Activated T-cell treated with anti-CD3 and anti-CD28 coated beads, Interleukin-2, amount 50 U/mL, for 72 hours (primary cell): ENCODE measurements around the gene SPRYD3. TPM values are rescaled to one million over a fixed set of nuclear protein-coding genes. Genes with fewer than 3 reads are reported as not detected.
"Not testable (repeated sequence)": the region's sequence is repeated elsewhere in the genome, so short reads cannot be mapped to it uniquely, and the experiment has no call there.

Experiments used
- ATAC-seq, 2 donors: fragments of 150-1000 bp; cut with Tn5 transposase; replicated peaks in 1 of 2; 2 replicates each; pipeline ENCODE4 v1.10.0; 2021; ENCODE audit warnings: moderate library complexity in 2 of 2, mild to moderate bottlenecking in 1 of 2
- DNase-seq, 2 donors: peaks; one replicate each; pipeline ENCODE4 v3.0.0; 2021 to 2022; ENCODE audit warnings: mixed read lengths in 1 of 2
- H3K27ac Mint-ChIP-seq: one replicate; pipeline ENCODE4 v1.8.0; 2022; ENCODE audit warnings: mild to moderate bottlenecking, moderate library complexity, mixed read lengths
- H3K27me3 Mint-ChIP-seq: one replicate; pipeline ENCODE4 v1.8.0; 2022; ENCODE audit warnings: low read depth, mixed read lengths
- H3K36me3 Mint-ChIP-seq, 2 donors: one replicate each; pipeline ENCODE4 v1.8.0; 2022; ENCODE audit warnings: mixed read lengths in 2 of 2, mild to moderate bottlenecking in 1 of 2; ENCODE audit not compliant: insufficient read depth in 2 of 2
- H3K4me1 Mint-ChIP-seq: one replicate; pipeline ENCODE4 v1.8.0; 2022; ENCODE audit warnings: low read depth, mixed read lengths
- H3K4me3 Mint-ChIP-seq, 2 donors: one replicate each; pipeline ENCODE4 v1.8.0; 2022; ENCODE audit warnings: mild to moderate bottlenecking in 2 of 2, mixed read lengths in 2 of 2, moderate library complexity in 2 of 2
- H3K9me3 Mint-ChIP-seq, 2 donors: one replicate each; pipeline ENCODE4 v1.8.0; 2022; ENCODE audit warnings: mixed read lengths in 2 of 2
- total RNA-seq, 2 donors: library from RNA; stranded (reverse); gene quantifications; one replicate each; pipeline ENCODE4 v1.2.3, GENCODE V29; 2022

SPRYD3 gene
- total RNA-seq, 2 donors from 2014 or later = 30.0 to 31.5 TPM

DNA sequence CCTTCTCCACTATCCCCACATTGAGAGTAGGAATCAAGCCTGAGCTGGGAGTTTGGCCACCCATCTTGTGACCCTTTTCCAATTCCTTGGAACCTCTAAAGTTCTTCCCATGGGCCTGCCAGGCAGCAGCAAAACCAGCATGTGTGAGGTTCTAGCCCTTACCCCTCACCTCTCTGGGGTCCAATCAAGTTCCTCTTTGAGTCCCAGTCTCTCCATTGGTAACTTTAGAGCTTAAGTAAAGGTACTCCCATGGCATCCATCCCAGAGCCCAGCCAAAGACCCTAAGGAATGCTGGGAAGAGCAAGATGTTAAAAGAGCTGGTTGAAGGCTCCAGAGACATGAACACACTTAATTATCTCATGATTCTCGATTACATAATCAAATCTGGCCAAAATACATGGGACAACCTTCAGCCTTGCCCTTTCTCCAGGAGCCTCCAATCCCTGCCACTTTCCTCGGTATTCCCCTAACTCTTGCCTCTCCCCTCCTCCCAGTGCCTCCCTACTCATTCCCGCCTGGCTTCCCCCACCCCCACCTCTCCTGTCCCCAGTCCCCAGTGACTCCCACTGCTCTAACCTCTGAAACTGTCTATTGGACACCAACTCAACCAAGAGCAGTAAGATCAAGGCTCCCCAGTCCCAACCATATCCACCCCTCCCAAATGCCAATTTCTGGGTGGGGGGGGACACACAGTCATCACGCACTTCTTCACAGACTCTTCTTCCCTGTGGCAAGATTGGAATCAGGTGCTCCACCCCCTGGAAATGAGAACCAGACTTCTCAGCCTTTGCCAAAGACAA is 34.1 kb downstream of the SPRYD3 start:
- H3K27me3 Mint-ChIP-seq = peaks cover 7% of the 10 kb centered on the region
- H3K4me3 Mint-ChIP-seq = peak overlapping the region in 1 of 2 donors; percentile 86
- no peak overlapping the region for H3K27ac Mint-ChIP-seq
- no peak for ATAC-seq
- peaks cover 3 to 9% of the 10 kb centered on the region in 2 donors for H3K36me3 Mint-ChIP-seq
- no peak for DNase-seq
- H3K9me3 Mint-ChIP-seq = no peaks in the 10 kb centered on the region
- H3K4me1 Mint-ChIP-seq = peaks cover 32% of the 10 kb centered on the region

- Mint-ChIP-seq H3K27ac (no peak overlapping the region), H3K27me3 (peaks cover 7% of the 10 kb centered on the region), H3K4me3 (no peak overlapping the region), H3K4me1 (peaks cover 27% of the 10 kb centered on the region), H3K9me3 (no peaks in the 10 kb centered on the region), H3K36me3 (peaks cover 4 to 10% of the 10 kb centered on the region in 2 donors)
- DNase-seq (no peak), ATAC-seq (no peak)
Measured at GRCh38 chr12:53044052-53044581, 35.1 kb downstream of the SPRYD3 start.

DNA sequence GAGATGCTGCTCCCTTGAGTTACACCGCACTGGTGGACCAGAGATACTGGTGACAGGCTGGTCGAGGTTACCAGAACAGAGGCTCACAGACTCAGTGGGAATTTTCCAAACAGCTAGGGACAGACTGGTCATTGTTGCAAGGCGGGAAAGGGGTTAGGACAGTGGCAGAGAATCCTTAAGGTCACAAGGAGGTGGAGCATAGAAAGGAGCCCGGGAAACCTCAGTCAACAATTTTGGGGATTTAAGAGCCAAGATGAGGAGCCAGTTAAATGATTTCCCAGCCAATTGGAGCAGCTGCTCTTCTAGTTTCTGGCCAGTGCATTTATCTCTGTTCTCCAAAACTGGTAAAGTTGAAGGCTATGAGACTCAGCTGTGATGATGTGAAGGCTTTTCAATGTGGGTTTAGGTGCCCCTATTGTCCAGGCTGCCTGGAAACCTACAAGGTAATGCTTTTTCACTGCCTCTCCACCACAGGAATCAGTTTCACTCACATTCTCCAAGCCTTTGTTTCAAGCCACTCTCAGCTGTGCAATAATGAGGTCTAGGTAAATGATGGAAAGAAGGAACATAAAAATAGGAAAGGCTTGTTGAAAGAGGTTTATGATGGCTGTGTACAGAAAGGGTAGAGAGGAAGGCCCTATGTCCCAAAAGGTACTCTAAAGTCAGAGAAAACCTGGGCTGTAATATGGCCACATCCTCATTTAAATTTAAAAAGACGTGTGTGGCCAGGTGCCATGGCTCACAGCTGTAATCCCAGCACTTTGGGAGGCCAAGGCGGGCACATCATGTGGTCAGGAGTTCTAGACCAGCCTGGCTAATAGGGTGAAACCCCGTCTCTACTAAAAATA is 36.4 kb downstream of the SPRYD3 start:
- H3K36me3 Mint-ChIP-seq = peaks cover 7 to 15% of the 10 kb centered on the region in 2 donors

GRCh38 chr12:53039851-53040250 is 39.3 kb downstream of the SPRYD3 start:
- peaks cover 4% of the 10 kb centered on the region for H3K27me3 Mint-ChIP-seq
- no peak overlapping the region for H3K27ac Mint-ChIP-seq
- no peaks in the 10 kb centered on the region for H3K9me3 Mint-ChIP-seq
- peaks cover 15 to 27% of the 10 kb centered on the region in 2 donors for H3K36me3 Mint-ChIP-seq
- ATAC-seq (no peak), DNase-seq (no peak)
- peaks cover 17% of the 10 kb centered on the region for H3K4me1 Mint-ChIP-seq
- no peak overlapping the region for H3K4me3 Mint-ChIP-seq

More for the DNA sequence above, 36.4 kb downstream of the SPRYD3 start:
- peaks cover 32% of the 10 kb centered on the region for H3K4me1 Mint-ChIP-seq
- DNase-seq (no peak), ATAC-seq (no peak)
- H3K27ac Mint-ChIP-seq = no peak overlapping the region
- no peaks in the 10 kb centered on the region for H3K9me3 Mint-ChIP-seq
- peaks cover 7% of the 10 kb centered on the region for H3K27me3 Mint-ChIP-seq
- no peak overlapping the region for H3K4me3 Mint-ChIP-seq

DNA sequence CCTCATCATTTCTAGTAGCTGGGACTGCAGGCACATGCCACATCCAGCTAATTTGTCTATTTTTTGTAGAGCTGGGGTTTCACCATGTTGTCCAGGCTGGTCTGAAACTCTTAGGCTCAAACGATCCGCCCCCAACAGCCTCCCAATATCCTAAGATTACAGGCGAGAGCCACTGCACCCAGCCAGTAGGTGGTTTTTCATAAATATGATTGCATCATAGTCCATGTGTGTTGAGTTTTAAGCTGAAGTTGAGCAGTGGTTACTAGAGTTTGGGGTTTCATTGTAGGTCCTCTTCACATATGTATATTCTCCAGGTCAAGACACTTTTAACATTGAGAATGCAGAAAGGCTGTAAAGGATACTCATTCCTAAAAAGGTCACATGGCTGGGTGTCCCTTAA is 42.4 kb downstream of the SPRYD3 start:
- ATAC-seq (no peak), DNase-seq (no peak)
- H3K27ac Mint-ChIP-seq = peak overlapping the region; percentile 22
- H3K36me3 Mint-ChIP-seq = peaks cover 22 to 42% of the 10 kb centered on the region in 2 donors
- H3K4me3 Mint-ChIP-seq = no peak overlapping the region
- H3K27me3 Mint-ChIP-seq = no peaks in the 10 kb centered on the region
- peaks cover 12% of the 10 kb centered on the region for H3K4me1 Mint-ChIP-seq
- no peaks in the 10 kb centered on the region for H3K9me3 Mint-ChIP-seq

- H3K27ac Mint-ChIP-seq = peak overlapping the region; percentile 87
- H3K27me3 Mint-ChIP-seq = no peaks in the 10 kb centered on the region
- H3K36me3 Mint-ChIP-seq = peaks cover 23 to 49% of the 10 kb centered on the region in 2 donors
- H3K9me3 Mint-ChIP-seq = no peaks in the 10 kb centered on the region
- no peak overlapping the region for H3K4me3 Mint-ChIP-seq
- DNase-seq (no peak), ATAC-seq (no peak)
- peaks cover 12% of the 10 kb centered on the region for H3K4me1 Mint-ChIP-seq
Measured at GRCh38 chr12:53034459-53034858, 44.7 kb downstream of the SPRYD3 start.

GRCh38 chr12:53033832-53034231 is 45.4 kb downstream of the SPRYD3 start:
- peak overlapping the region; percentile 87 for H3K27ac Mint-ChIP-seq
- not testable (repeated sequence) for H3K27me3 Mint-ChIP-seq, DNase-seq, ATAC-seq, H3K4me1 Mint-ChIP-seq, H3K4me3 Mint-ChIP-seq, H3K9me3 Mint-ChIP-seq
- peaks cover 20 to 45% of the 10 kb centered on the region in 2 donors for H3K36me3 Mint-ChIP-seq

GRCh38 chr12:53031616-53032015 is 47.6 kb downstream of the SPRYD3 start:
- Mint-ChIP-seq H3K9me3 (no peaks in the 10 kb centered on the region), H3K4me1 (no peaks in the 10 kb centered on the region), H3K36me3 (peaks cover 19 to 52% of the 10 kb centered on the region in 2 donors), H3K27ac (peak overlapping the region; percentile 38), H3K4me3 (no peak overlapping the region), H3K27me3 (no peaks in the 10 kb centered on the region)
- no peak for ATAC-seq
- no peak for DNase-seq

GRCh38 chr12:53027014-53027413 is 52.2 kb downstream of the SPRYD3 start:
- DNase-seq, ATAC-seq, H3K4me3 Mint-ChIP-seq, H3K27ac Mint-ChIP-seq, H3K9me3 Mint-ChIP-seq, H3K27me3 Mint-ChIP-seq, H3K4me1 Mint-ChIP-seq: not testable (repeated sequence)
- H3K36me3 Mint-ChIP-seq = peaks cover 20 to 50% of the 10 kb centered on the region in 2 donors

- H3K27me3 Mint-ChIP-seq = no peaks in the 10 kb centered on the region
- H3K4me1 Mint-ChIP-seq = no peaks in the 10 kb centered on the region
- DNase-seq (no peak), ATAC-seq (no peak)
- no peak overlapping the region for H3K27ac Mint-ChIP-seq
- no peak overlapping the region for H3K4me3 Mint-ChIP-seq
- no peaks in the 10 kb centered on the region for H3K9me3 Mint-ChIP-seq
- peaks cover 22 to 43% of the 10 kb centered on the region in 2 donors for H3K36me3 Mint-ChIP-seq
Measured at GRCh38 chr12:53025250-53025649, 53.9 kb downstream of the SPRYD3 start.

DNA sequence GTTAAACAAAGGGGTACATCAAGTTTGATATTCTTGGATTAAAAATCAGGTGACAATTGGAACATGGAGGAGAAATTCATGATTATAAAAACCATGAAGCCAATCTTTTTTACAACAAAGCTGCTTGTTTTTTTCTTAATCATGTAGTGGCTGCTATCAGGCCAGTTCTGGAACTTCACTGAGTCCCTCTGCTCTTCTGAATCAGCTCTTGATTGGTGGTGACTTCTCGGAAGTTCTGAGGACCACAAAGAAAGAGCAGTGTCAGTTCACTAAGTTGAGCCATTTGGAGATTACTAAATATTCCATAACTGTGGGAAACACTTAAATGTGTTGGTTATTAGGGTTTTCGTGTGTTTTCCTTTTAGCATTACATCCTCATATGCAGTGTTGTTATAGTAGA is 64.5 kb downstream of the SPRYD3 start:
- no peak for DNase-seq
- H3K9me3 Mint-ChIP-seq = no peaks in the 10 kb centered on the region
- H3K36me3 Mint-ChIP-seq = peaks cover 2 to 38% of the 10 kb centered on the region in 2 donors
- peak overlapping the region; percentile 82 for H3K27ac Mint-ChIP-seq
- peak in 1 of 2 donors; percentile 39 for ATAC-seq
- H3K4me1 Mint-ChIP-seq = peaks cover 54% of the 10 kb centered on the region
- no peaks in the 10 kb centered on the region for H3K27me3 Mint-ChIP-seq
- H3K4me3 Mint-ChIP-seq = peak overlapping the region in 1 of 2 donors; percentile 20
